ENCODE results near the gene SYNPO.

The SYNPO gene

GRCh38 chr5:150660108-150660831, 19.8 kb downstream of the SYNPO start:
- no peak for DNase-seq

- no peak for DNase-seq
Measured at GRCh38 chr5:150661086-150661485, 20.6 kb downstream of the SYNPO start, which contains the start of gene MYOZ3. Gene MYOZ3, plus strand, starts transcription at chr5:150661251. Its CDS starts 1,691 bp downstream, at chr5:150662942.

GRCh38 chr5:150661821-150662596, 21.5 kb downstream of the SYNPO start:
- DNase-seq = no peak

- DNase-seq = no peak
Measured at GRCh38 chr5:150662731-150663516, 22.5 kb downstream of the SYNPO start.

- no peak for DNase-seq
Measured at GRCh38 chr5:150663936-150664335, 23.5 kb downstream of the SYNPO start.

GRCh38 chr5:150665044-150665443, 24.6 kb downstream of the SYNPO start:
- no peak for DNase-seq

- no peak for DNase-seq
Measured at GRCh38 chr5:150670275-150670947, 30.0 kb downstream of the SYNPO start.

- no peak for DNase-seq
Measured at GRCh38 chr5:150670948-150671310, 30.5 kb downstream of the SYNPO start.

GRCh38 chr5:150671509-150672236, 31.2 kb downstream of the SYNPO start:
- no peak for DNase-seq

GRCh38 chr5:150672237-150672883, 31.9 kb downstream of the SYNPO start:
- no peak for DNase-seq

GRCh38 chr5:150672884-150673275, 32.4 kb downstream of the SYNPO start:
- DNase-seq = no peak

- DNase-seq = no peak
Measured at GRCh38 chr5:150674341-150674821, 33.9 kb downstream of the SYNPO start.

GRCh38 chr5:150675069-150675468, 34.6 kb downstream of the SYNPO start:
- no peak for DNase-seq

GRCh38 chr5:150676578-150676977, 36.1 kb downstream of the SYNPO start:
- DNase-seq = no peak

GRCh38 chr5:150689120-150689519, 48.7 kb downstream of the SYNPO start:
- no peak for DNase-seq

GRCh38 chr5:150690760-150691159, 50.3 kb downstream of the SYNPO start:
- DNase-seq = no peak

GRCh38 chr5:150692276-150692675, 51.8 kb downstream of the SYNPO start:
- DNase-seq = peak; percentile 5

- no peak for DNase-seq
Measured at GRCh38 chr5:150694612-150695011, 54.2 kb downstream of the SYNPO start.

- no peak for DNase-seq
Measured at GRCh38 chr5:150700246-150700593, 59.8 kb downstream of the SYNPO start.

- DNase-seq = peak; percentile 52
Measured at GRCh38 chr5:150700594-150701377, 60.3 kb downstream of the SYNPO start, which contains the start of gene RBM22. Gene RBM22, minus strand, starts transcription at chr5:150701062. Its CDS starts 77 bp downstream, at chr5:150700985.

- no peak for DNase-seq
Measured at GRCh38 chr5:150703762-150704161, 63.3 kb downstream of the SYNPO start.
